GM12891 (cell line): Measurements from ENCODE around the gene SRP54.

ENCODE experiments used
- POLR2A ChIP-seq: IDR thresholded peaks from 2 replicates; pipeline ENCODE4 v1.6.1; 2011; ENCODE audit warnings: low read depth, low read length, control low read depth
- POLR2AphosphoS5 ChIP-seq: IDR thresholded peaks from 2 replicates; pipeline ENCODE4 v1.6.1; 2011; ENCODE audit warnings: low read depth, low read length, control low read depth
- POU2F2 ChIP-seq: IDR thresholded peaks from 2 replicates; pipeline ENCODE4 v1.6.1; 2011; ENCODE audit warnings: low read depth, mild to moderate bottlenecking, control low read depth, low read length, moderate library complexity

- no peak for TF ChIP-seq POLR2A
- no peak for TF ChIP-seq POLR2AphosphoS5
- TF ChIP-seq POU2F2: no peak
Measured at GRCh38 chr14:34978444-34978843, 4.3 kb upstream of the SRP54 start.
